Measurements from ENCODE around the gene HIBADH.

- TF ChIP-seq CTCF (IDR thresholded peaks at IDR 0.05) (no peak), POLR2A (IDR thresholded peaks at IDR 0.05) (no peak)
Measured at GRCh38 chr7:27602766-27603165, 59.9 kb downstream of the HIBADH start.

All from testis (tissue), 2 donors.